PC-9 (cell line): ENCODE measurements around the gene CLBA1. TPM values are rescaled to one million over a fixed set of nuclear protein-coding genes. Genes with fewer than 3 reads are reported as not detected.

Experiments
- BruUV-seq: library from RNA; stranded (reverse); fragments of 400-500 nt; replicated peaks from 2 replicates; lab custom pipeline; 2021; lab: Mats Ljungman, UMichigan
- CTCF ChIA-PET: fragments of 300-600 bp; sonication (Branson Sonifier 250); formaldehyde crosslinking; loops from one replicate; lab custom pipeline; 2022; ENCODE audit warnings: antibody characterized with exemption; lab: Charles Lee
- POLR2A ChIA-PET: fragments of 300-600 bp; sonication (Branson Sonifier 250); formaldehyde crosslinking; loops from one replicate; lab custom pipeline; 2022; ENCODE audit warnings: antibody characterized with exemption; ENCODE audit not compliant: unreplicated experiment; lab: Charles Lee
- DNase-seq, 2 experiments: peaks; one replicate each; pipeline versions ENCODE4 v3.0.0 to v3.0.0-alpha.2; 2015 to 2022; ENCODE audit warnings: mixed read lengths in 1 of 2
- H2AFZ ChIP-seq: fragments of 200-600 bp; sonication (generic); 2 replicates; pipeline ENCODE4 v1.8.1; 2017; ENCODE audit warnings: antibody characterized with exemption
- H3F3A ChIP-seq: fragments of 200-600 bp; sonication (generic); 2 replicates; pipeline ENCODE4 v1.8.1; 2017; ENCODE audit warnings: antibody characterized with exemption, mild to moderate bottlenecking, low read depth; ENCODE audit not compliant: insufficient read depth
- H3K27ac ChIP-seq: fragments of 200-600 bp; sonication (generic); 2 replicates; pipeline ENCODE4 v1.6.1; 2016; ENCODE audit warnings: mixed run types
- H3K27me3 ChIP-seq: fragments of 200-600 bp; sonication (generic); 2 replicates; pipeline ENCODE4 v1.6.1; 2016; ENCODE audit warnings: low read depth, mixed run types; ENCODE audit not compliant: insufficient read depth
- H3K36me3 ChIP-seq: fragments of 200-600 bp; sonication (generic); 2 replicates; pipeline ENCODE4 v1.6.1; 2016; ENCODE audit warnings: low read depth, mixed run types
- H3K4me1 ChIP-seq: fragments of 200-600 bp; sonication (generic); replicated peaks from 2 replicates; pipeline ENCODE4 v1.6.1; 2016; ENCODE audit warnings: mixed run types; ENCODE audit not compliant: insufficient read depth
- H3K4me2 ChIP-seq: fragments of 200-600 bp; sonication (generic); 2 replicates; pipeline ENCODE4 v1.6.1; 2017; ENCODE audit warnings: mixed run types
- H3K4me3 ChIP-seq: fragments of 200-600 bp; sonication (generic); 2 replicates; pipeline ENCODE4 v1.6.1; 2016; ENCODE audit warnings: mixed run types
- H3K79me2 ChIP-seq: fragments of 200-600 bp; sonication (generic); 2 replicates; pipeline ENCODE4 v1.6.1; 2017; ENCODE audit warnings: low read depth, mixed run types
- H3K9me2 ChIP-seq: fragments of 200-600 bp; sonication (generic); 2 replicates; pipeline ENCODE4 v1.8.1; 2017; ENCODE audit warnings: mild to moderate bottlenecking; ENCODE audit not compliant: insufficient read depth
- H3K9me3 ChIP-seq: fragments of 200-600 bp; sonication (generic); 2 replicates; pipeline ENCODE4 v1.8.1; 2016; ENCODE audit warnings: low read depth; ENCODE audit not compliant: insufficient read depth
- H4K20me1 ChIP-seq: fragments of 200-600 bp; sonication (generic); 2 replicates; pipeline ENCODE4 v1.8.1; 2017; ENCODE audit not compliant: insufficient read depth
- EZH2 ChIP-seq: fragments of 200-600 bp; sonication (generic); IDR thresholded peaks from 2 replicates; pipeline ENCODE4 v1.8.0; 2017; ENCODE audit warnings: antibody characterized with exemption, low read depth
- intact Hi-C: fragments of 100-400 bp; cut with micrococcal nuclease; formaldehyde crosslinking; loops from one replicate; pipeline ENCODE4 v1.10.0; 2022; ENCODE audit not compliant: unreplicated experiment
- total RNA-seq: library from RNA; stranded (reverse); gene quantifications from 2 replicates; pipeline ENCODE4 v1.2.3, GENCODE V29; 2021
- TF ChIP-seq, protein P1 (sequence below): fragments of 200-600 bp; sonication (generic); conservative IDR thresholded peaks from 2 replicates; pipeline ENCODE4 v1.6.1; 2017; ENCODE audit warnings: mixed run types, antibody characterized with exemption, mild to moderate bottlenecking, moderate library complexity

CLBA1 gene
- total RNA-seq, 1 experiment from 2014 or later, result 12.6 TPM

DNA sequence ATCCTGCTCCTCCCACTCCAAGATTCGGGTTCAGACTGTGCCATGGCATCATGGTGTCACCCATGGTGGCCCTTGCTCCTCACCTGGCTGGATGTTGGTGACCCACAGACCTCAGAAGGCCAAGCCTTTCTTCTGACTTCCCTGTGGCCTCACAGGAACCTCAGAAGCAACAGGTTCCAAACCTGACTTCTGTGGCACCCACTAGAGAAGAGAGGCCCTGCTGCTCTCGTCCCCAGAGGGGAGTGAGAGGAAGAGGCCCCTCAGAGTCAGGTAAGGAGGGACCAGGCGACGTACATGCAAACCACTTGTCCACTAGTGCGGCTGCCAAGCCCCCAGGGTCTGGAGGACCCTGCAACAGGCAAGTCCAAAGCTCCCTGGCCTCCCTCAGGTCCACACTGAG lies 10.4 kb downstream of the CLBA1 start:
- H3K9me3 ChIP-seq, result no peaks in the 10 kb centered on the region
- peaks cover 11% of the 10 kb centered on the region; the same call in 1 of the 2 replicates for H3K36me3 ChIP-seq
- no peaks in the 10 kb centered on the region for H3K27me3 ChIP-seq
- no peak for TF ChIP-seq EZH2
- TF ChIP-seq, protein P1, sequence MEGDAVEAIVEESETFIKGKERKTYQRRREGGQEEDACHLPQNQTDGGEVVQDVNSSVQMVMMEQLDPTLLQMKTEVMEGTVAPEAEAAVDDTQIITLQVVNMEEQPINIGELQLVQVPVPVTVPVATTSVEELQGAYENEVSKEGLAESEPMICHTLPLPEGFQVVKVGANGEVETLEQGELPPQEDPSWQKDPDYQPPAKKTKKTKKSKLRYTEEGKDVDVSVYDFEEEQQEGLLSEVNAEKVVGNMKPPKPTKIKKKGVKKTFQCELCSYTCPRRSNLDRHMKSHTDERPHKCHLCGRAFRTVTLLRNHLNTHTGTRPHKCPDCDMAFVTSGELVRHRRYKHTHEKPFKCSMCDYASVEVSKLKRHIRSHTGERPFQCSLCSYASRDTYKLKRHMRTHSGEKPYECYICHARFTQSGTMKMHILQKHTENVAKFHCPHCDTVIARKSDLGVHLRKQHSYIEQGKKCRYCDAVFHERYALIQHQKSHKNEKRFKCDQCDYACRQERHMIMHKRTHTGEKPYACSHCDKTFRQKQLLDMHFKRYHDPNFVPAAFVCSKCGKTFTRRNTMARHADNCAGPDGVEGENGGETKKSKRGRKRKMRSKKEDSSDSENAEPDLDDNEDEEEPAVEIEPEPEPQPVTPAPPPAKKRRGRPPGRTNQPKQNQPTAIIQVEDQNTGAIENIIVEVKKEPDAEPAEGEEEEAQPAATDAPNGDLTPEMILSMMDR, result no peak
- peaks cover 20% of the 10 kb centered on the region; the same call in 1 of the 2 replicates for H3F3A ChIP-seq
- BruUV-seq, result no TSS peak
- H3K4me2 ChIP-seq, result no peak overlapping the region
- H3K4me1 ChIP-seq, result no peaks in the 10 kb centered on the region
- no peaks in the 10 kb centered on the region for H3K9me2 ChIP-seq
- ChIA-PET POLR2A (no interaction called here), CTCF (no interaction called here)
- no peak overlapping the region for H3K27ac ChIP-seq
- no peaks in the 10 kb centered on the region for H3K79me2 ChIP-seq
- intact Hi-C loops, result no loop called here
- H2AFZ ChIP-seq, result no peak overlapping the region
- H4K20me1 ChIP-seq, result no peaks in the 10 kb centered on the region
- no peak overlapping the region for H3K4me3 ChIP-seq
- DNase-seq, result no peak

GRCh38 chr14:104996483-104996882 lies 10.9 kb downstream of the CLBA1 start:
- TF ChIP-seq, protein P1, result no peak
- no peak for TF ChIP-seq EZH2
- Histone ChIP-seq H3K27me3 (no peaks in the 10 kb centered on the region), H3K36me3 (peaks cover 9% of the 10 kb centered on the region; the same call in 1 of the 2 replicates), H4K20me1 (no peaks in the 10 kb centered on the region), H3F3A (peaks cover 16% of the 10 kb centered on the region; the same call in 1 of the 2 replicates), H3K27ac (no peak overlapping the region), H3K79me2 (no peaks in the 10 kb centered on the region), H3K9me2 (no peaks in the 10 kb centered on the region), H3K4me2 (no peak overlapping the region), H2AFZ (no peak overlapping the region), H3K4me3 (no peak overlapping the region), H3K4me1 (no peaks in the 10 kb centered on the region), H3K9me3 (no peaks in the 10 kb centered on the region)
- ChIA-PET CTCF (no interaction called here), POLR2A (no interaction called here)
- no peak for DNase-seq
- intact Hi-C loops, result no loop called here
- BruUV-seq, result no TSS peak

DNA sequence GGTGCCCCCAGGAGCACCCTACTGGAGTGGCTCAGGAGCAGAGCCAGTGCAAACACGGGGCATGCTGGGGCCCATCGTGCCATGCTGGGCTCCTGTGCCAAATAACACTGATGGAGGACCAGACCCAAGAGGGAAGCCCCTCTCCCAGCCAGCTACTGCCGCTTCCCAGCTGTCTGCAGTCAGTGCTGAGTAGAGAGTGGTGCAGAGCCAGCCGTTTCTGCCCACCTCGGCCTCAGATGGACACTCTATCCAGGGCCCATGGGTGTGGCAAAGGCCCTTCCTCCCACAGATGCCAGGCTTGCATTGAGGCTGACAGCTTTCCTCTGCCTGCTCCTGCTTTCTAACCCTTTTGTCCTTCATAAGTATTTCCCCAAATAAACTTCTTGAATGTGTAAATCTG lies 13.2 kb downstream of the CLBA1 start:
- no peak overlapping the region for H3K27ac ChIP-seq
- H3K36me3 ChIP-seq, result 0 out of 2 replicates have a peak, but pooled peaks cover 7% of the 10 kb centered on the region
- no peaks in the 10 kb centered on the region for H4K20me1 ChIP-seq
- intact Hi-C loops, result no loop called here
- ChIA-PET CTCF (interaction anchor here (0.5 to 0.6 kb wide), 2 partner anchors 46 to 250 kb away, joined by 3 to 11 read pairs; no protein-coding TSS in a partner anchor), POLR2A (no interaction called here)
- H3K4me3 ChIP-seq, result no peak overlapping the region
- no peak for TF ChIP-seq EZH2
- TF ChIP-seq, protein P1, result no peak
- H3K4me2 ChIP-seq, result no peak overlapping the region
- BruUV-seq, result no TSS peak
- H3F3A ChIP-seq, result peaks cover 15% of the 10 kb centered on the region
- no peaks in the 10 kb centered on the region for H3K27me3 ChIP-seq
- no peaks in the 10 kb centered on the region for H3K9me2 ChIP-seq
- H3K9me3 ChIP-seq, result no peaks in the 10 kb centered on the region
- H2AFZ ChIP-seq, result no peak overlapping the region
- peaks cover 4% of the 10 kb centered on the region; the same call in 1 of the 2 replicates for H3K79me2 ChIP-seq
- DNase-seq, result no peak
- H3K4me1 ChIP-seq, result peaks cover 4% of the 10 kb centered on the region
